CD4-positive, alpha-beta memory T cell (primary cell): ENCODE measurements around the gene WIPF3. TPM values are rescaled to one million over a fixed set of nuclear protein-coding genes. Genes with fewer than 3 reads are reported as not detected.

Experiments used
- CTCF ChIA-PET: fragments of 350-600 bp; sonication (Branson Sonifier 250); formaldehyde crosslinking; loops from one replicate; lab custom pipeline; 2021; ENCODE audit warnings: inconsistent platforms; ENCODE audit not compliant: partially characterized antibody; lab: Charles Lee
- POLR2A ChIA-PET: fragments of 350-600 bp; sonication (Branson Sonifier 250); formaldehyde crosslinking; loops from one replicate; lab custom pipeline; 2021; ENCODE audit not compliant: partially characterized antibody; lab: Charles Lee
- DNase-seq, 5 donors: peaks; one replicate each; pipeline versions ENCODE4 v3.0.0 to v3.0.0-alpha.2; 2020 to 2022; ENCODE audit warnings: mixed read lengths in 1 of 5
- H3K27ac ChIP-seq: one replicate; pipeline ENCODE4 v1.7.0; 2013; ENCODE audit warnings: low read depth, low read length
- H3K27me3 ChIP-seq: 2 replicates; pipeline ENCODE4 v1.7.0; 2013; ENCODE audit warnings: mild to moderate bottlenecking, low read length, moderate library complexity; ENCODE audit not compliant: insufficient read depth
- H3K36me3 ChIP-seq: 2 replicates; pipeline ENCODE4 v1.7.0; 2013; ENCODE audit warnings: mild to moderate bottlenecking, low read length, moderate library complexity; ENCODE audit not compliant: insufficient read depth
- H3K4me1 ChIP-seq: 2 replicates; pipeline ENCODE4 v1.7.0; 2013; ENCODE audit warnings: mild to moderate bottlenecking, low read length, moderate library complexity; ENCODE audit not compliant: insufficient read depth
- H3K4me3 ChIP-seq, 2 donors: one replicate each; pipeline ENCODE4 v1.7.0; 2013; ENCODE audit warnings: low read length in 2 of 2, mild to moderate bottlenecking in 1 of 2
- H3K9me3 ChIP-seq, 2 donors: one replicate each; pipeline ENCODE4 v1.7.0; 2013; ENCODE audit warnings: low read length in 2 of 2, control low read depth in 1 of 2; ENCODE audit not compliant: control insufficient read depth in 1 of 2
- H3K27ac Mint-ChIP-seq, 7 donors: one replicate each; pipeline ENCODE4 v1.8.0; 2020 to 2021; ENCODE audit warnings: mixed read lengths in 7 of 7, mild to moderate bottlenecking in 6 of 7, inconsistent platforms in 3 of 7, moderate library complexity in 3 of 7
- H3K27me3 Mint-ChIP-seq, 2 donors: one replicate each; pipeline ENCODE4 v1.8.0; 2020 to 2021; ENCODE audit warnings: mixed read lengths in 2 of 2
- H3K36me3 Mint-ChIP-seq, 2 donors: one replicate each; pipeline ENCODE4 v1.8.0; 2020 to 2021; ENCODE audit warnings: mixed read lengths in 2 of 2, inconsistent platforms in 1 of 2, mild to moderate bottlenecking in 1 of 2
- H3K4me1 Mint-ChIP-seq, 4 donors: one replicate each; pipeline ENCODE4 v1.8.0; 2020 to 2021; ENCODE audit warnings: mixed read lengths in 4 of 4, mild to moderate bottlenecking in 1 of 4
- H3K4me3 Mint-ChIP-seq, 8 donors: one replicate each; pipeline ENCODE4 v1.8.0; 2020 to 2021; ENCODE audit warnings: mixed read lengths in 8 of 8, mild to moderate bottlenecking in 7 of 8, moderate library complexity in 6 of 8, inconsistent platforms in 3 of 8
- H3K9me3 Mint-ChIP-seq, 8 donors: one replicate each; pipeline ENCODE4 v1.8.0; 2020 to 2021; ENCODE audit warnings: mixed read lengths in 8 of 8, mild to moderate bottlenecking in 5 of 8, inconsistent platforms in 3 of 8, moderate library complexity in 1 of 8
- intact Hi-C: fragments of 100-400 bp; cut with micrococcal nuclease; formaldehyde crosslinking; loops from one replicate; pipeline ENCODE4 v1.15.1; 2023
- polyA plus RNA-seq, 2 donors: library from polyadenylated mRNA; unstranded; fragments of 300-500 nt; fragmentation: Illumina TruSeq; gene quantifications; one replicate each; pipeline ENCODE4 v1.2.3, GENCODE V29; 2021
- total RNA-seq, 2 experiments: library from RNA; stranded (reverse); gene quantifications; one replicate each; pipeline ENCODE4 v1.2.3, GENCODE V29; 2021

WIPF3 gene
- total and polyA plus RNA-seq, 4 experiments from 2014 or later, result not detected

- no peaks in the 10 kb centered on the region for H3K36me3 Mint-ChIP-seq
- H3K9me3 Mint-ChIP-seq, result no peaks in the 10 kb centered on the region
- H3K27ac Mint-ChIP-seq, result no peak overlapping the region
- Histone ChIP-seq H3K4me1 (no peaks in the 10 kb centered on the region), H3K9me3 (no peaks in the 10 kb centered on the region), H3K4me3 (no peak overlapping the region), H3K27me3 (no peaks in the 10 kb centered on the region), H3K36me3 (no peaks in the 10 kb centered on the region), H3K27ac (no peak overlapping the region)
- peaks cover 0 to 2% (median 1%) of the 10 kb centered on the region in 4 donors for H3K4me1 Mint-ChIP-seq
- ChIA-PET POLR2A (no interaction called here), CTCF (no interaction called here)
- no peak overlapping the region for H3K4me3 Mint-ChIP-seq
- no peak for DNase-seq
- intact Hi-C loops, result no loop called here
- H3K27me3 Mint-ChIP-seq, result peaks cover 37 to 43% of the 10 kb centered on the region in 2 donors
These were observed 4.6 kb downstream of the WIPF3 start for GRCh38 chr7:29810813-29811482.

GRCh38 chr7:29811586-29811985, 5.3 kb downstream of the WIPF3 start:
- Histone ChIP-seq H3K27me3 (no peaks in the 10 kb centered on the region), H3K4me1 (no peaks in the 10 kb centered on the region), H3K36me3 (no peaks in the 10 kb centered on the region), H3K27ac (no peak overlapping the region), H3K9me3 (no peaks in the 10 kb centered on the region), H3K4me3 (no peak overlapping the region)
- DNase-seq, result no peak
- POLR2A ChIA-PET, result no interaction called here
- no peaks in the 10 kb centered on the region for H3K9me3 Mint-ChIP-seq
- H3K4me3 Mint-ChIP-seq, result no peak overlapping the region
- H3K27me3 Mint-ChIP-seq, result peaks cover 36 to 42% of the 10 kb centered on the region in 2 donors
- H3K27ac Mint-ChIP-seq, result no peak overlapping the region
- CTCF ChIA-PET, result no interaction called here
- intact Hi-C loops, result no loop called here
- H3K4me1 Mint-ChIP-seq, result peaks cover 0 to 2% (median under 1%) of the 10 kb centered on the region in 4 donors
- no peaks in the 10 kb centered on the region for H3K36me3 Mint-ChIP-seq

- no peaks in the 10 kb centered on the region for H3K9me3 ChIP-seq
- Mint-ChIP-seq H3K4me3 (no peak overlapping the region), H3K36me3 (no peaks in the 10 kb centered on the region), H3K4me1 (peaks cover 0 to 2% (median under 1%) of the 10 kb centered on the region in 4 donors), H3K9me3 (no peaks in the 10 kb centered on the region), H3K27me3 (peaks cover 37 to 41% of the 10 kb centered on the region in 2 donors), H3K27ac (no peak overlapping the region)
- CTCF ChIA-PET, result no interaction called here
- H3K27ac ChIP-seq, result no peak overlapping the region
- intact Hi-C loops, result no loop called here
- POLR2A ChIA-PET, result no interaction called here
- H3K27me3 ChIP-seq, result no peaks in the 10 kb centered on the region
- DNase-seq, result no peak
- no peaks in the 10 kb centered on the region for H3K36me3 ChIP-seq
- H3K4me1 ChIP-seq, result no peaks in the 10 kb centered on the region
- H3K4me3 ChIP-seq, result no peak overlapping the region
These were observed 6.0 kb downstream of the WIPF3 start for GRCh38 chr7:29812185-29812876.

- H3K4me1 Mint-ChIP-seq, result no peaks in the 10 kb centered on the region
- H3K36me3 ChIP-seq, result no peaks in the 10 kb centered on the region
- no peaks in the 10 kb centered on the region for H3K4me1 ChIP-seq
- ChIA-PET POLR2A (no interaction called here), CTCF (interaction anchor here (1.2 kb wide), 1 partner anchor 13 kb away, joined by 3 read pairs; no protein-coding TSS in a partner anchor)
- no peak for DNase-seq
- H3K9me3 ChIP-seq, result no peaks in the 10 kb centered on the region
- H3K4me3 ChIP-seq, result no peak overlapping the region
- intact Hi-C loops, result no loop called here
- H3K27me3 Mint-ChIP-seq, result peaks cover 20 to 24% of the 10 kb centered on the region in 2 donors
- H3K9me3 Mint-ChIP-seq, result no peaks in the 10 kb centered on the region
- no peaks in the 10 kb centered on the region for H3K36me3 Mint-ChIP-seq
- H3K27ac ChIP-seq, result no peak overlapping the region
- H3K4me3 Mint-ChIP-seq, result no peak overlapping the region
- H3K27me3 ChIP-seq, result no peaks in the 10 kb centered on the region
- H3K27ac Mint-ChIP-seq, result no peak overlapping the region
These were observed 9.1 kb downstream of the WIPF3 start for GRCh38 chr7:29815181-29816105.

- no peaks in the 10 kb centered on the region for H3K4me1 Mint-ChIP-seq
- DNase-seq, result no peak
- H3K4me3 Mint-ChIP-seq, result no peak overlapping the region
- Histone ChIP-seq H3K36me3 (no peaks in the 10 kb centered on the region), H3K27ac (no peak overlapping the region), H3K27me3 (no peaks in the 10 kb centered on the region), H3K4me1 (no peaks in the 10 kb centered on the region), H3K4me3 (no peak overlapping the region), H3K9me3 (no peaks in the 10 kb centered on the region)
- POLR2A ChIA-PET, result no interaction called here
- peaks cover 12 to 23% of the 10 kb centered on the region in 2 donors for H3K27me3 Mint-ChIP-seq
- H3K27ac Mint-ChIP-seq, result no peak overlapping the region
- no peaks in the 10 kb centered on the region for H3K9me3 Mint-ChIP-seq
- no peaks in the 10 kb centered on the region for H3K36me3 Mint-ChIP-seq
- intact Hi-C loops, result no loop called here
- CTCF ChIA-PET, result no interaction called here
These were observed 12.0 kb downstream of the WIPF3 start for GRCh38 chr7:29818308-29818707.

DNA sequence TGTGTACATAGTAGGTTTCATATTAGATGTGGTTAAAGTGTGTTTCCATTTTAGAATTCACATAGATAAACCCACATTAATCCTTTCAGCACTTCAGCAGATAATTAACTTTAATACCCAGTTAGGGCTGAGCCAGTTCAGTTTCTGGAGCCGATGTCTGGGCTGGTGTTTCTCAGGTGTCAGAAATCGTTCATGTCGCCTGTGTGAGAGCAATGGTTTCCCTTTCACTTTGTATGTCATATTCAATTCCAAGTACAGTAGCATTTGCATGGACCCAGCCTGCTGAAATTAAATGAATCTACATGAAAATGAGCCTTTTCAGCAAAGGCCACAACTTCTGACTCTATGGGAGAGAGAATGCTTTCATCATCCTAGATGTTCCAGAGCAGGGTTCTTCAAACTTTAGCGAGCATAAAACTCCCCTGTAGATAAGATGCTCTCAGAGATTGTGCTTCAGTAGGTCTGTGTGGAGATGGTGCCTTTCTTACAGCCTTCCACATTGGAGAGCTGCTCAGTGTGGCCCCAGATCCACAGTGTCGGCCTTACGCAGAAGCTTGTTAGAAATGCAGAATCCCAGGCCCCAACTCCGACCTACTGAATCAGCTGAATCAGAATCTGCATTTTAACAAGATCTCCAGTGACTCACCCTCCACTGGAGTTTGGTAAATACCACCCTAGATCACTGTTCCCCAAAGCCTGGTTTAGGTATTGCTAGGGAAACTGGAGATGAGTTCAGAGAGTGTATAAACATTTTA, 19.6 kb downstream of the WIPF3 start:
- Histone ChIP-seq H3K27me3 (no peaks in the 10 kb centered on the region), H3K36me3 (no peaks in the 10 kb centered on the region), H3K9me3 (no peaks in the 10 kb centered on the region), H3K4me3 (no peak overlapping the region), H3K4me1 (no peaks in the 10 kb centered on the region), H3K27ac (no peak overlapping the region)
- peaks cover 7 to 11% of the 10 kb centered on the region in 2 donors for H3K27me3 Mint-ChIP-seq
- H3K9me3 Mint-ChIP-seq, result no peaks in the 10 kb centered on the region
- POLR2A ChIA-PET, result no interaction called here
- H3K36me3 Mint-ChIP-seq, result no peaks in the 10 kb centered on the region
- CTCF ChIA-PET, result no interaction called here
- no peak for DNase-seq
- peak overlapping the region in 2 of 7 donors; percentile 19 to 48 for H3K27ac Mint-ChIP-seq
- intact Hi-C loops, result no loop called here
- peak overlapping the region in 7 of 8 donors; percentile 37 to 75 (median 54) for H3K4me3 Mint-ChIP-seq
- H3K4me1 Mint-ChIP-seq, result peaks cover 6 to 7% (median 7%) of the 10 kb centered on the region in 4 donors
